NCI-H82 treated with DMSO at 0.1 percent for 48 hours (cell line): ENCODE results near the gene PIP5K1B.
A peak's percentile ranks its signal among the peaks of the same experiment; 100 is the strongest.

Experiments
- DNase-seq: peaks from one replicate; lab custom pipeline; 2025; ENCODE audit not compliant: unreplicated experiment; lab: John Stamatoyannopoulos, UW

The PIP5K1B gene

GRCh38 chr9:68844631-68845612 lies 139.9 kb downstream of the PIP5K1B start:
- DNase-seq = peak; percentile 4

- DNase-seq = no peak
Measured at GRCh38 chr9:68847765-68848164, 142.7 kb downstream of the PIP5K1B start.

- DNase-seq = no peak
Measured at GRCh38 chr9:68851657-68852056, 146.6 kb downstream of the PIP5K1B start.

GRCh38 chr9:68852941-68853340 lies 147.9 kb downstream of the PIP5K1B start:
- no peak for DNase-seq

- DNase-seq = no peak
Measured at GRCh38 chr9:68859347-68859746, 154.3 kb downstream of the PIP5K1B start.

- no peak for DNase-seq
Measured at GRCh38 chr9:68860419-68860818, 155.4 kb downstream of the PIP5K1B start.

- DNase-seq = no peak
Measured at GRCh38 chr9:68861436-68861835, 156.4 kb downstream of the PIP5K1B start.

GRCh38 chr9:68867066-68867465 lies 162.0 kb downstream of the PIP5K1B start:
- no peak for DNase-seq

- no peak for DNase-seq
Measured at GRCh38 chr9:68869022-68869421, 164.0 kb downstream of the PIP5K1B start.

- DNase-seq = no peak
Measured at GRCh38 chr9:68870086-68870485, 165.0 kb downstream of the PIP5K1B start.

- DNase-seq = peak; percentile 36
Measured at GRCh38 chr9:68871236-68871635, 166.2 kb downstream of the PIP5K1B start.

GRCh38 chr9:68872026-68872501 lies 167.0 kb downstream of the PIP5K1B start:
- no peak for DNase-seq

- DNase-seq = no peak
Measured at GRCh38 chr9:68873179-68873578, 168.1 kb downstream of the PIP5K1B start.

GRCh38 chr9:68876273-68876672 lies 171.2 kb downstream of the PIP5K1B start:
- no peak for DNase-seq

GRCh38 chr9:68876681-68877080 lies 171.6 kb downstream of the PIP5K1B start:
- DNase-seq = no peak

GRCh38 chr9:68877219-68877618 lies 172.2 kb downstream of the PIP5K1B start:
- DNase-seq = no peak

- DNase-seq = no peak
Measured at GRCh38 chr9:68878450-68878849, 173.4 kb downstream of the PIP5K1B start.

GRCh38 chr9:68883224-68883623 lies 178.2 kb downstream of the PIP5K1B start:
- no peak for DNase-seq

GRCh38 chr9:68887232-68887631 lies 182.2 kb downstream of the PIP5K1B start:
- DNase-seq = no peak

GRCh38 chr9:68894502-68894901 lies 189.5 kb downstream of the PIP5K1B start:
- DNase-seq = no peak

GRCh38 chr9:68895741-68896478 lies 190.9 kb downstream of the PIP5K1B start:
- DNase-seq = no peak

- DNase-seq = no peak
Measured at GRCh38 chr9:68896486-68896885, 191.4 kb downstream of the PIP5K1B start.
